H1 (cell line): ENCODE results near the gene CCR9. TPM values are rescaled to one million over a fixed set of nuclear protein-coding genes. Genes with fewer than 3 reads are reported as not detected.

ENCODE experiments used
- CBX5 ChIP-seq: fragments of 300-800, 300-1000 bp; sonication (generic); IDR thresholded peaks from 2 replicates; pipeline ENCODE4 v1.7.1; 2016; ENCODE audit warnings: antibody characterized with exemption, low read length, low read depth
- CHD2 ChIP-seq: IDR thresholded peaks from 2 replicates; pipeline ENCODE4 v1.6.1; 2012; ENCODE audit warnings: low read length, improper control_type of control experiment
- CHD7 ChIP-seq: fragments of 300-600 bp; sonication (generic); IDR thresholded peaks from 2 replicates; pipeline ENCODE4 v1.7.1; 2012; ENCODE audit warnings: low read length, moderate library complexity, mild to moderate bottlenecking, inconsistent platforms; ENCODE audit not compliant: insufficient replicate concordance
- GTF2F1 ChIP-seq: IDR thresholded peaks from 2 replicates; pipeline ENCODE4 v1.6.1; 2012; ENCODE audit warnings: low read depth, low read length, improper control_type of control experiment, borderline replicate concordance
- HDAC2 ChIP-seq, 2 experiments: fragments of 300-600 bp in 1 of 2; sonication (generic) in 1 of 2; IDR thresholded peaks; 2 replicates each; pipeline ENCODE4 v1.6.1; 2011 to 2012; ENCODE audit warnings: low read depth in 2 of 2, low read length in 2 of 2, mild to moderate bottlenecking in 2 of 2, moderate library complexity in 2 of 2, borderline replicate concordance in 1 of 2, inconsistent platforms in 1 of 2
- RXRA ChIP-seq: IDR thresholded peaks from 2 replicates; pipeline ENCODE4 v1.6.1; 2011; ENCODE audit warnings: low read depth, mild to moderate bottlenecking, low read length, moderate library complexity; ENCODE audit not compliant: insufficient read depth
- SAP30 ChIP-seq: fragments of 300-600 bp; sonication (generic); IDR thresholded peaks from 2 replicates; pipeline ENCODE4 v1.7.1; 2012; ENCODE audit warnings: low read length, moderate library complexity, mild to moderate bottlenecking, inconsistent platforms; ENCODE audit not compliant: insufficient read depth, insufficient replicate concordance
- SP2 ChIP-seq: IDR thresholded peaks from 2 replicates; pipeline ENCODE4 v1.6.1; 2012; ENCODE audit warnings: mild to moderate bottlenecking, low read length, inconsistent platforms
- ZNF274 ChIP-seq: IDR thresholded peaks from 2 replicates; pipeline ENCODE4 v1.7.0; 2012; ENCODE audit warnings: low read length, borderline replicate concordance; ENCODE audit errors: extremely low read depth
- polyA plus RNA-seq, 7 experiments: library from polyadenylated mRNA; depleted of rRNA in 3 of 7; stranded (reverse) in 5 of 7; unstranded in 2 of 7; fragments of >200 nt in 5 of 7; fragments of 200-250 nt in 2 of 7; gene quantifications; 1 replicate in 5 of 7; 2 replicates in 1 of 7; 4 replicates in 1 of 7; pipeline versions ENCODE4 v1.2.1 to v1.2.3, GENCODE V29; 2011 to 2013; ENCODE audit warnings: missing spikeins in 2 of 7, mixed read lengths in 2 of 7
- total RNA-seq: library from RNA; stranded (reverse); fragmentation: NEBNext Ultra II Directional; extraction: Animal tissue kit (Norgen Biotek cat#: 25700); gene quantifications from 2 replicates; pipeline ENCODE4 v1.2.1, GENCODE V29; 2021

Gene CCR9
- total and polyA plus RNA-seq, 2 of the 8 experiments (the other 6 are each of a cell fraction or from before 2014, with no cell fraction given) = not detected

GRCh38 chr3:45848392-45848791, 38.0 kb upstream of the CCR9 start (continued):
- TF ChIP-seq CHD7 (no peak), GTF2F1 (no peak), RXRA (no peak), SP2 (no peak), ZNF274 (no peak), CHD2 (no peak), SAP30 (no peak), CBX5 (no peak), HDAC2 (IDR thresholded peaks at IDR 0.05; ENCODE audit: borderline replicate concordance in 1 of 2, low read depth in 2 of 2, low read length in 2 of 2) (no peak)
